Measurements from ENCODE around the gene KCNC1.

The KCNC1 gene

GRCh38 chr11:17746096-17746495 lies 11.5 kb downstream of the KCNC1 start:
- Histone ChIP-seq H3K36me3 (no peaks in the 10 kb centered on the region), H3K4me1 (no peaks in the 10 kb centered on the region), H3K4me3 (ENCODE audit: low read depth, low read length) (no peak overlapping the region), H3K9me3 (no peaks in the 10 kb centered on the region), H3K27me3 (no peaks in the 10 kb centered on the region)
- TF ChIP-seq CTCF (IDR thresholded peaks at IDR 0.05; ENCODE audit: low read depth, low read length), result no peak
- DNase-seq, result no peak

GRCh38 chr11:17747131-17747955 lies 12.8 kb downstream of the KCNC1 start:
- Histone ChIP-seq H3K27me3 (no peaks in the 10 kb centered on the region), H3K36me3 (no peaks in the 10 kb centered on the region), H3K4me3 (ENCODE audit: low read depth, low read length) (no peak overlapping the region), H3K4me1 (no peaks in the 10 kb centered on the region), H3K9me3 (no peaks in the 10 kb centered on the region)
- DNase-seq, result no peak
- TF ChIP-seq CTCF (IDR thresholded peaks at IDR 0.05; ENCODE audit: low read depth, low read length), result no peak

GRCh38 chr11:17748044-17748443 lies 13.5 kb downstream of the KCNC1 start:
- no peak for DNase-seq
- no peak overlapping the region for H3K4me3 ChIP-seq (ENCODE audit: low read depth, low read length)
- no peak for TF ChIP-seq CTCF (IDR thresholded peaks at IDR 0.05; ENCODE audit: low read depth, low read length)
- H3K9me3 ChIP-seq, result no peaks in the 10 kb centered on the region
- H3K4me1 ChIP-seq, result no peaks in the 10 kb centered on the region
- H3K36me3 ChIP-seq, result no peaks in the 10 kb centered on the region
- H3K27me3 ChIP-seq, result no peaks in the 10 kb centered on the region

GRCh38 chr11:17748761-17749721 lies 14.5 kb downstream of the KCNC1 start:
- no peak for DNase-seq
- Histone ChIP-seq H3K4me3 (ENCODE audit: low read depth, low read length) (no peak overlapping the region), H3K36me3 (no peaks in the 10 kb centered on the region), H3K4me1 (no peaks in the 10 kb centered on the region), H3K27me3 (no peaks in the 10 kb centered on the region), H3K9me3 (no peaks in the 10 kb centered on the region)
- no peak for TF ChIP-seq CTCF (IDR thresholded peaks at IDR 0.05; ENCODE audit: low read depth, low read length)

GRCh38 chr11:17750013-17750800 lies 15.6 kb downstream of the KCNC1 start:
- TF ChIP-seq CTCF (IDR thresholded peaks at IDR 0.05; ENCODE audit: low read depth, low read length), result no peak
- Histone ChIP-seq H3K4me3 (ENCODE audit: low read depth, low read length) (no peak overlapping the region), H3K27me3 (no peaks in the 10 kb centered on the region), H3K36me3 (no peaks in the 10 kb centered on the region), H3K4me1 (no peaks in the 10 kb centered on the region), H3K9me3 (no peaks in the 10 kb centered on the region)
- DNase-seq, result no peak
